H9 (cell line): ENCODE measurements around the gene KHNYN. TPM values are rescaled to one million over a fixed set of nuclear protein-coding genes. Genes with fewer than 3 reads are reported as not detected.

Experiments
- DNase-seq: peaks from one replicate; pipeline ENCODE4 v3.0.0-alpha.2; 2017
- H2AFZ ChIP-seq: one replicate; pipeline ENCODE4 v1.6.1; 2013; ENCODE audit warnings: mild to moderate bottlenecking, low read length, control low read depth, moderate library complexity
- H2AK5ac ChIP-seq: 2 replicates; pipeline ENCODE4 v1.6.1; 2013; ENCODE audit warnings: low read length, control low read depth, mixed read lengths; ENCODE audit not compliant: insufficient read length
- H2BK120ac ChIP-seq: one replicate; pipeline ENCODE4 v1.6.1; 2013; ENCODE audit warnings: low read depth, mild to moderate bottlenecking, low read length, control low read depth, inconsistent platforms; ENCODE audit not compliant: poor library complexity, severe bottlenecking
- H2BK12ac ChIP-seq: 2 replicates; pipeline ENCODE4 v1.6.1; 2013; ENCODE audit warnings: low read length, control low read depth, mixed read lengths, low read depth; ENCODE audit not compliant: insufficient read length
- H2BK15ac ChIP-seq: 2 replicates; pipeline ENCODE4 v1.6.1; 2013; ENCODE audit warnings: low read depth, low read length, control low read depth
- H2BK20ac ChIP-seq: one replicate; pipeline ENCODE4 v1.6.1; 2013; ENCODE audit warnings: low read depth, mild to moderate bottlenecking, low read length, control low read depth, inconsistent platforms; ENCODE audit not compliant: poor library complexity, severe bottlenecking
- H2BK5ac ChIP-seq: 2 replicates; pipeline ENCODE4 v1.6.1; 2013; ENCODE audit warnings: low read length, control low read depth, mixed read lengths; ENCODE audit not compliant: insufficient read length
- H3K14ac ChIP-seq: 2 replicates; pipeline ENCODE4 v1.6.1; 2013; ENCODE audit warnings: low read length, control low read depth; ENCODE audit not compliant: insufficient read depth
- H3K18ac ChIP-seq: 2 replicates; pipeline ENCODE4 v1.6.1; 2013; ENCODE audit warnings: low read depth, mild to moderate bottlenecking, mixed read lengths, low read length, control low read depth; ENCODE audit not compliant: insufficient read length
- H3K23ac ChIP-seq: 2 replicates; pipeline ENCODE4 v1.6.1; 2013; ENCODE audit warnings: low read length, control low read depth, mixed read lengths, low read depth; ENCODE audit not compliant: insufficient read length
- H3K23me2 ChIP-seq: 2 replicates; pipeline ENCODE4 v1.6.1; 2013; ENCODE audit warnings: low read depth, mild to moderate bottlenecking, mixed read lengths, low read length, control low read depth; ENCODE audit not compliant: insufficient read length, poor library complexity, severe bottlenecking
- H3K27ac ChIP-seq: 2 replicates; pipeline ENCODE4 v1.5.1; 2013; ENCODE audit warnings: low read length, control low read depth, mixed read lengths, low read depth; ENCODE audit not compliant: insufficient read length
- H3K27me3 ChIP-seq: 2 replicates; pipeline ENCODE4 v1.6.1; 2013; ENCODE audit warnings: low read length, control low read depth, inconsistent platforms; ENCODE audit not compliant: insufficient read depth
- H3K4ac ChIP-seq: 2 replicates; pipeline ENCODE4 v1.6.1; 2013; ENCODE audit warnings: low read depth, mild to moderate bottlenecking, control low read depth, inconsistent platforms, low read length, moderate library complexity
- H3K4me1 ChIP-seq: 2 replicates; pipeline ENCODE4 v1.6.1; 2013; ENCODE audit warnings: low read length, control low read depth, inconsistent platforms; ENCODE audit not compliant: insufficient read depth
- H3K4me2 ChIP-seq: 2 replicates; pipeline ENCODE4 v1.6.1; 2013; ENCODE audit warnings: low read length, control low read depth, mixed read lengths; ENCODE audit not compliant: insufficient read length, insufficient read depth
- H3K56ac ChIP-seq: 2 replicates; pipeline ENCODE4 v1.6.1; 2013; ENCODE audit warnings: low read depth, mild to moderate bottlenecking, mixed read lengths, low read length, control low read depth; ENCODE audit not compliant: insufficient read length
- H3K79me1 ChIP-seq: 2 replicates; pipeline ENCODE4 v1.6.1; 2013; ENCODE audit warnings: low read depth, mild to moderate bottlenecking, moderate library complexity, low read length, control low read depth, inconsistent platforms; ENCODE audit not compliant: insufficient read depth, poor library complexity, severe bottlenecking
- H3K79me2 ChIP-seq: 2 replicates; pipeline ENCODE4 v1.6.1; 2013; ENCODE audit warnings: low read length, control low read depth, inconsistent platforms; ENCODE audit not compliant: insufficient read depth
- H3K9ac ChIP-seq: 2 replicates; pipeline ENCODE4 v1.6.1; 2013; ENCODE audit warnings: low read length, control low read depth, mixed read lengths; ENCODE audit not compliant: insufficient read length; ENCODE audit errors: extremely low read depth
- H3K9me3 ChIP-seq: one replicate; pipeline ENCODE4 v1.6.1; 2013; ENCODE audit warnings: low read depth, low read length, inconsistent platforms; ENCODE audit not compliant: control insufficient read depth
- H3T11ph ChIP-seq: one replicate; pipeline ENCODE4 v1.6.1; 2013; ENCODE audit warnings: mild to moderate bottlenecking, low read length, control low read depth, inconsistent platforms
- H4K20me1 ChIP-seq: one replicate; pipeline ENCODE4 v1.6.1; 2013; ENCODE audit not compliant: control insufficient read depth, insufficient read length, insufficient read depth
- H4K5ac ChIP-seq: 2 replicates; pipeline ENCODE4 v1.6.1; 2013; ENCODE audit warnings: low read depth, mild to moderate bottlenecking, mixed read lengths, low read length, control low read depth; ENCODE audit not compliant: insufficient read length
- H4K8ac ChIP-seq: replicated peaks from 2 replicates; pipeline ENCODE4 v1.6.1; 2013; ENCODE audit warnings: low read length, control low read depth, mixed read lengths, low read depth; ENCODE audit not compliant: insufficient read length
- H4K91ac ChIP-seq: 2 replicates; pipeline ENCODE4 v1.6.1; 2013; ENCODE audit warnings: low read depth, mild to moderate bottlenecking, moderate library complexity, mixed read lengths, low read length, control low read depth; ENCODE audit not compliant: insufficient read length
- H3K27ac Mint-ChIP-seq, 3 experiments: 2 replicates in 2 of 3; 3 replicates in 1 of 3; pipeline ENCODE4 v1.8.0; 2020 to 2021; ENCODE audit warnings: mixed read lengths in 3 of 3, mild to moderate bottlenecking in 1 of 3, moderate library complexity in 1 of 3
- H3K27me3 Mint-ChIP-seq: 2 replicates; pipeline ENCODE4 v1.8.0; 2021; ENCODE audit warnings: low read depth, mild to moderate bottlenecking, moderate library complexity, mixed read lengths
- H3K36me3 Mint-ChIP-seq, 3 experiments: 2 replicates in 2 of 3; 3 replicates in 1 of 3; pipeline ENCODE4 v1.8.0; 2020 to 2021; ENCODE audit warnings: low read depth in 3 of 3, mixed read lengths in 3 of 3; ENCODE audit not compliant: insufficient read depth in 1 of 3
- H3K4me1 Mint-ChIP-seq, 2 experiments: 2 replicates each; pipeline ENCODE4 v1.8.0; 2020; ENCODE audit warnings: mixed read lengths in 2 of 2
- H3K4me3 Mint-ChIP-seq, 2 experiments: 2 replicates in 1 of 2; 3 replicates in 1 of 2; pipeline ENCODE4 v1.8.0; 2020 to 2021; ENCODE audit warnings: mild to moderate bottlenecking in 2 of 2, mixed read lengths in 2 of 2, moderate library complexity in 1 of 2
- H3K9me3 Mint-ChIP-seq, 2 experiments: 2 replicates in 1 of 2; 3 replicates in 1 of 2; pipeline ENCODE4 v1.8.0; 2020; ENCODE audit warnings: mild to moderate bottlenecking in 2 of 2, mixed read lengths in 2 of 2, moderate library complexity in 1 of 2
- CTCF ChIP-seq: fragments of 200-600 bp; sonication (generic); conservative IDR thresholded peaks from 3 replicates; pipeline ENCODE4 v1.8.0; 2021; ENCODE audit warnings: antibody characterized with exemption, mild to moderate bottlenecking
- WGBS: extraction: QIAGEN DNeasy Blood & Tissue Kit; methylation state at CpG from one replicate; pipeline ENCODE4 v1.1.7; 2013; ENCODE audit warnings: missing lambda C conversion rate, low lambda C conversion rate, mixed read lengths; ENCODE audit not compliant: insufficient read length; ENCODE audit errors: extremely low coverage; 5-methylcytosine and 5-hydroxymethylcytosine counted together
- total RNA-seq: library from RNA; stranded (reverse); gene quantifications from 2 replicates; pipeline ENCODE4 v1.2.1, GENCODE V29; 2021

The KHNYN gene
- total RNA-seq, 1 experiment from 2014 or later: 30.0 TPM

DNA sequence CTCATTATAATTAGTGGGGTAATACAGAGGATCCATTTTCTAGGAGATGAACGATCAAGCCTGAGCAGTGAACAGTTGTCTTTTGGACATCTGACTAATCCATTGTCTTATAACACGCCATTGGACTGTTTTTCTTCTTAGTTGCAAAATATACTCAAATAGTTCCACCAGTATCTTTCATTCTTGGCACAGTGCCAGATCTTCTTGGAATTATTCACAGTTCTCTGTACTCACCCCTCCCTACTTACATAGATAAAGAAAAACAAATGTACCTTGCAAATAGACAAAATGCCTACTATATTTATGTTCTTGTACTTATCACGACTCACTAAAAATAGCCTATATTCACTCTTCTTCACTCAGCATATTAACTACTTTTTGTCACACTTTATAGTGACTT, 4.0 kb upstream of the KHNYN start:
- Histone ChIP-seq H4K91ac (no peak overlapping the region), H3K27ac (no peak overlapping the region), H3K56ac (no peak overlapping the region), H3K4me2 (no peak overlapping the region), H2BK12ac (no peak overlapping the region), H3K79me1 (no peaks in the 10 kb centered on the region), H3K4me1 (no peaks in the 10 kb centered on the region; the same call in 1 of the 2 replicates), H3K18ac (no peak overlapping the region), H4K20me1 (no peaks in the 10 kb centered on the region), H3K9ac (no peak overlapping the region), H2BK120ac (no peak overlapping the region), H2BK15ac (no peak overlapping the region), H3T11ph (no peak overlapping the region), H3K79me2 (no peaks in the 10 kb centered on the region), H3K23ac (no peak overlapping the region), H3K9me3 (no peaks in the 10 kb centered on the region), H3K23me2 (peaks cover 6% of the 10 kb centered on the region), H2AFZ (no peak overlapping the region), H2AK5ac (no peak overlapping the region), H4K5ac (no peak overlapping the region), H4K8ac (no peak overlapping the region), H3K27me3 (peaks cover 2% of the 10 kb centered on the region; the same call in 1 of the 2 replicates), H3K14ac (no peak overlapping the region), H3K4ac (no peak overlapping the region), H2BK20ac (no peak overlapping the region), H2BK5ac (no peak overlapping the region)
- H3K27me3 Mint-ChIP-seq: peaks cover 12% of the 10 kb centered on the region
- no peak overlapping the region for H3K4me3 Mint-ChIP-seq
- no CpG with 5 or more reads among the region's 3 CpGs for WGBS
- no peaks in the 10 kb centered on the region for H3K36me3 Mint-ChIP-seq
- peaks cover 18% of the 10 kb centered on the region in 2 experiments for H3K4me1 Mint-ChIP-seq
- H3K9me3 Mint-ChIP-seq: no peaks in the 10 kb centered on the region
- no peak overlapping the region for H3K27ac Mint-ChIP-seq
- TF ChIP-seq CTCF: no peak
- DNase-seq: no peak
